ENCODE data around the gene PPP1R13B.
A peak's percentile ranks its signal among the peaks of the same experiment; 100 is the strongest.

PPP1R13B gene

DNA sequence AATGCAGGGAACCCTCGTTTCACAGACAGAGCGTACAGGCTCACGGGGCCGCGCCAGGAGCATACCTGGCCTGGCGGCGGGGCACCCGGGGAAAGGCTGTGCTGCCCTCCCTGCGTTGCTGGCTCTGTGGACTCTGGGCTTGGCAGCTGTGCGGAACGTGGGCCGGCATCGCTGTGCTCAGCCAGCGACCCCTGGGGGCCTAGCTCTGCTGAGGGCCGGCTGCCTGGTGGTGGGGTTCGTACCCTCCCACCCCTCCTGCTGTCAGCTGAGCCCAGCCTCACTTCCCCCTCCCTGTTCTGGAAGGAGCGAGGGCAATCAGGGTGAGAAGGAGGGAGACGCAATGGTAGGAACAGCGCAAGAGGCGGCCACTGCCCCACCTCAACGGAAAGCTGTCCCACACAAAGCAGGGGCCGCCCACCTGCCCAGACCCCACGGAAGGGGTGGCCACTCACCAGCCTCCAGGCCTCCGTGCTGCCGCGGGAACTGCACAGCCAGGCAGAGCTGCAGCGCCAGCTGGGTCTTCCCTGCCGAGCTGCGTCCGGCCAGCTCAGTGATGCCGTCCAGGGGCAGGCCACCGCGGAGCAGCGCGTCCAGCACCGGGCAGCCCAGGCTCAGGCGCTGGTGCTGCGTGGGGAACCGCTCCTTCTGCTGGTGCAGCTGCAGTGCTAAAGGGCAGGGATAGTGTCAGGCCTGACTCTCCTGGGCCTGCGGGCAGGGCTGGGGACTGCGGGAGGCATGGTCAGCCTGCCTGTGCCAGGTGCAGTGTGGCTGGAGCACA is 140.6 kb downstream of the PPP1R13B start:
- peaks cover 35% of the 10 kb centered on the region for H3K4me1 Mint-ChIP-seq (ENCODE audit: low read depth)
- intact Hi-C loops (cut with micrococcal nuclease): no loop called here
- H3K27ac Mint-ChIP-seq: no peak overlapping the region

DNA sequence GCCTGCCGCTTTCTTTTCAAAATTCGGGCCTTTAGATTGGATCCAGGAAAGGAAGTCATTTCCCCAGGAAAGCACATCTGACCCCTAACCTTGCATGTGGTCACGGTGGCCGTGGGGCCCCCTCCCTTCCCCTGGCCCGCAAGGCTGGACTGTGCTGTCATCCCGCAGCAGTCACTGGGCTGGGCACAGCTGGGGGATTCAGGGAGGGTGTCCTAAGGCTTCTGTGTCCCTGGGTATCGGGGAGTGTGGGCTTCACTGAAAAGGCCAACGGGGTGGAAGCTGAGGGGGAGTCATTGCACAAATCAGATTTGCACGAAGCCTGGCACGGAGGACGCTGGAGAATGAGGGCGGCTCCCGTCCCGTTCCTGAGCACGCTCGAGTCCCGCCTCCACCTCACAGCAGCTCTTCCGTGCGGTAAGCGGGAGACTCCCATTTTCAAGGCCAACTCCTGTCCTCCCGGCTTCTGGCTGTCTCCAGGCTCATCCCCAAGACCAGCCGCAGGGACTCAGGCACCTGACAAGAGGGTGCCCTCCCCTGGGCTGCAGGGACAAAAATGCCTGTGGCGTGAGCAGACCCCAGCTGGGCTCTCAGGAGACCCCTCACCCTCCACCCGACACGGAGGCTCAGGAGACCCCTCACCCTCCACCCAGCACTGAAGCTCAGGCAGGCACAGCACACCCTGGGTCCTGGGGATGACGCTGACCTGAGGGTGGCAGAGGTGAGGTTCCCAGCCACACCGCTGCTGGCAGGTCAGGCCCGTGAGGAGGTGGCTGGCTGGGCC is 141.7 kb downstream of the PPP1R13B start:
- Mint-ChIP-seq H3K9me3 (no peaks in the 10 kb centered on the region), H3K27ac (no peak overlapping the region), H3K27me3 (no peaks in the 10 kb centered on the region), H3K4me3 (no peak overlapping the region), H3K4me1 (ENCODE audit: low read depth) (peaks cover 39% of the 10 kb centered on the region), H3K36me3 (ENCODE audit: low read depth) (peaks cover 95% of the 10 kb centered on the region)
- intact Hi-C loops (cut with micrococcal nuclease): no loop called here

More for the DNA sequence above, 140.6 kb downstream of the PPP1R13B start:
- H3K27me3 Mint-ChIP-seq: no peaks in the 10 kb centered on the region
- no peak overlapping the region for H3K4me3 Mint-ChIP-seq
- no peaks in the 10 kb centered on the region for H3K9me3 Mint-ChIP-seq
- H3K36me3 Mint-ChIP-seq (ENCODE audit: low read depth): peaks cover 84% of the 10 kb centered on the region

GRCh38 chr14:103705118-103705503 is 142.3 kb downstream of the PPP1R13B start:
- H3K27ac Mint-ChIP-seq: peak overlapping the region; percentile 19
- H3K4me3 Mint-ChIP-seq: no peak overlapping the region
- intact Hi-C loops (cut with micrococcal nuclease): no loop called here
- no peaks in the 10 kb centered on the region for H3K9me3 Mint-ChIP-seq
- no peaks in the 10 kb centered on the region for H3K27me3 Mint-ChIP-seq
- H3K36me3 Mint-ChIP-seq (ENCODE audit: low read depth): peaks cover 100% of the 10 kb centered on the region
- peaks cover 39% of the 10 kb centered on the region for H3K4me1 Mint-ChIP-seq (ENCODE audit: low read depth)

DNA sequence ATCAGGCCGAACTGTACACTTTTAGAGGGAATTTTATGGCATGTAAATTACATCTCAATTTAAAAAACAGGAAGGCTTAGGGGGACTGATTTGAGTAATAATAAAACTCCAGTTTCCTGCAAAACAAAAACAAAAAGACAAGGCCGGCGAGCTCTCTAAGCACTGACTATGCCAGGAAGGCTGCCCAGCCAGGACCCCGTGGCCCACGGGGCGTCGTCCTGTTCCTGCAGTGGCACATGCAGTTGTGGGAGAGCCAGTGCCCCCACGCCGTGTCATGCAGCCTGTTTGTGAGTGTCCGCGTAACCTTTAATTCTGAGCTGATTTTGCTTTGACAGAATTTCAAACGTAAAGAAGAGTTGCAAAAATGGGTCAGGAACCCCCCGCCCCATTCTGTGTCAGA is 142.7 kb downstream of the PPP1R13B start:
- Mint-ChIP-seq H3K27me3 (no peaks in the 10 kb centered on the region), H3K9me3 (no peaks in the 10 kb centered on the region), H3K27ac (peak overlapping the region; percentile 19), H3K36me3 (ENCODE audit: low read depth) (peaks cover 100% of the 10 kb centered on the region), H3K4me3 (no peak overlapping the region), H3K4me1 (ENCODE audit: low read depth) (peaks cover 42% of the 10 kb centered on the region)
- intact Hi-C loops (cut with micrococcal nuclease): no loop called here

DNA sequence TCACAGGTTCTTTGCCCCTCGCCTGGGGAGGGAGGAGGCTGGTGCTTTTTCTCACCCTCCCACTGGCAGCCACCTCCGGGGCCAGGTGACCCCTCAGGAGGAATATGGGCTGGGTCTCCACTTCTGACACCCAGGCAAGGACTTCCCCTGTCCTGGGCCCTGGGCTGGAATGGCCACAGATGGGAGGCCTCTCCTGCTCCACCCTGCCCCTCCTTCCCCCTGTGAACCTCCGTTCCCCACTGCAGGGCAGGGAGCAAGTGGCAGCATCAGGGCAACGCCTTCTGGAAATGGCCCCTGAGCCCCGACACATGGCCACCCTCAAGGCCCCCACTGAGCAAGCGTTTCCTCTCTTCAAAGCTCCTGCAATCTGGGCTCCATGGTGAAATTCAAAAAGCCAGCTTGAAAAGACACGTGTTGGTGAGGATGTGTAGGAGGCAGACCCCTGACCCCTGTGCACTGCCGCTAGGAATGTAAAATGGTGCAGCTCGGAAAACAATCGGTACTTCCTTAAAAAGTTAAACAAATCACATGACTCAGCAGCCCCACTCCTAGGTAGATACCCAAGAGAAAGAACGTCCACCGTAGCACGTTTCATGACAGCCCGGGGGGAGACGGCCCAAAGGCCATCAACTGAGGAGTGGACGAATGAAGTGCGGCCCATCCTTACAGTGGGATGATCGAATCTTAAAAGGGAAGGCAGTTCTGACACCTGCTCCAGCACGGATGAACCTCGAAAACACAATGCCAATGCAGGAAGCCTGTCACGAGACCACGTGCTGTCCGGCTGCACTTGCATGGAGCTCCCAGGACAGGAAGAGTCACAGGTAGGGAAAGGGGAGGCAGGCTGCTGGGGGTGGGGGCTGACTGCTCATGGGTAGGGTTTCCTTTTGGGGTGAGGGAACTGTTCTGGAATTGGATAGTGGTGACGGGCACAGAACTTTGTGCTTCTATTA is 143.7 kb downstream of the PPP1R13B start:
- Mint-ChIP-seq H3K36me3 (ENCODE audit: low read depth) (peaks cover 100% of the 10 kb centered on the region), H3K4me1 (ENCODE audit: low read depth) (peaks cover 43% of the 10 kb centered on the region), H3K9me3 (no peaks in the 10 kb centered on the region), H3K4me3 (no peak overlapping the region), H3K27ac (peak overlapping the region; percentile 42), H3K27me3 (no peaks in the 10 kb centered on the region)
- intact Hi-C loops (cut with micrococcal nuclease): no loop called here

- no peaks in the 10 kb centered on the region for H3K9me3 Mint-ChIP-seq
- peaks cover 100% of the 10 kb centered on the region for H3K36me3 Mint-ChIP-seq (ENCODE audit: low read depth)
- H3K4me1 Mint-ChIP-seq (ENCODE audit: low read depth): peaks cover 43% of the 10 kb centered on the region
- no peak overlapping the region for H3K4me3 Mint-ChIP-seq
- H3K27me3 Mint-ChIP-seq: no peaks in the 10 kb centered on the region
- peak overlapping the region; percentile 28 for H3K27ac Mint-ChIP-seq
- intact Hi-C loops (cut with micrococcal nuclease): no loop called here
Observed at GRCh38 chr14:103702497-103703432, 144.6 kb downstream of the PPP1R13B start.

GRCh38 chr14:103702095-103702494 is 145.3 kb downstream of the PPP1R13B start:
- intact Hi-C loops (cut with micrococcal nuclease): no loop called here

GRCh38 chr14:103700753-103701490 is 146.5 kb downstream of the PPP1R13B start:
- Mint-ChIP-seq H3K27me3 (no peaks in the 10 kb centered on the region), H3K4me3 (no peak overlapping the region), H3K4me1 (ENCODE audit: low read depth) (peaks cover 53% of the 10 kb centered on the region), H3K27ac (no peak overlapping the region), H3K9me3 (no peaks in the 10 kb centered on the region), H3K36me3 (ENCODE audit: low read depth) (peaks cover 100% of the 10 kb centered on the region)
- intact Hi-C loops (cut with micrococcal nuclease): no loop called here

More at GRCh38 chr14:103702095-103702494, 145.3 kb downstream of the PPP1R13B start:
- no peak overlapping the region for H3K27ac Mint-ChIP-seq
- no peaks in the 10 kb centered on the region for H3K27me3 Mint-ChIP-seq
- H3K4me1 Mint-ChIP-seq (ENCODE audit: low read depth): peaks cover 43% of the 10 kb centered on the region
- no peaks in the 10 kb centered on the region for H3K9me3 Mint-ChIP-seq
- no peak overlapping the region for H3K4me3 Mint-ChIP-seq
- H3K36me3 Mint-ChIP-seq (ENCODE audit: low read depth): peaks cover 100% of the 10 kb centered on the region

DNA sequence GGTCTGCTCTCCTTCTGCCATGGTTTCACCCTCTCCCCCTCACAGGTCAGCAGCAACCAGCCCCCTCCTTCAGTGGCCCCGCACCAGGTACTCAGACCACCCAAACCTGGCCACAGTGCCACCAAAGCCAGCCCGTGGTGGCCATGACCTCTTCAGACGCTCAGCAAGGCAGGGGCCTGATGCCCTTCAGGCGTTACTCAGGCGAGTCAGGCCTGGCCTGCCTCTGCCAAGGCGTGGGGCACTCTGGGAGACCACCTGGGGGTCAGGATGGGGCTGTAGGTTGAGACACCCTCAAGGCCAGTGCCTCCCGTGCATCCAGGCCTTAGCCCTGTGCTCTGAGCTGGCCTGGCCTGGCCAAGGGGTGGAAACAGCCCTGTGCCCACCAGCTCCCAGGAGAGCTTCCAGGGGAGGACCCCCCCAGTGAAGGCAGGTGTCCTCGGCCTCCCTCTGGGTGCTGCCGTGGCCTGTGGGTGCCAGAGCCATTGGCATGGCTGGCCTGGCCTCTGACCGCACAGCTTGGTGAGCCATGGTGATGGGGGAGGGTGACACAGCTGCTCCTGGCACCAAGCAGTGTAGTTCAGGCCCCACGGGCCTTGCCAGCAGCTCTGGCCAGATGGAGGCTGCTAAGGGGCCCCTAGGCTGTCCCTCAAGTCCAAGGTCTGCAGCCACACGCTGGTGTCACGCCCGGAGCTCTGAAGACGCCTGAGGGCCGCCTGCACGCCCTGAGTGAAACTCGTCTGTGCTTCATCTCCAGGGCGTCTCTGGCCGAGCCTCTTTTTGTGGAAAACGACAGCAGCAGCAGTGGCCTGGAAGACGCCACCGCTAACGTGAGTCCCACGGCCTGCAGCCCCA is 147.2 kb downstream of the PPP1R13B start:
- Mint-ChIP-seq H3K27me3 (no peaks in the 10 kb centered on the region), H3K27ac (peak overlapping the region; percentile 42), H3K9me3 (no peaks in the 10 kb centered on the region), H3K4me1 (ENCODE audit: low read depth) (peaks cover 51% of the 10 kb centered on the region), H3K36me3 (ENCODE audit: low read depth) (peaks cover 100% of the 10 kb centered on the region), H3K4me3 (no peak overlapping the region)
- intact Hi-C loops (cut with micrococcal nuclease): no loop called here

- Mint-ChIP-seq H3K4me1 (ENCODE audit: low read depth) (peaks cover 42% of the 10 kb centered on the region), H3K36me3 (ENCODE audit: low read depth) (peaks cover 100% of the 10 kb centered on the region), H3K4me3 (no peak overlapping the region)
Observed at GRCh38 chr14:103699261-103699661, 148.1 kb downstream of the PPP1R13B start.

DNA sequence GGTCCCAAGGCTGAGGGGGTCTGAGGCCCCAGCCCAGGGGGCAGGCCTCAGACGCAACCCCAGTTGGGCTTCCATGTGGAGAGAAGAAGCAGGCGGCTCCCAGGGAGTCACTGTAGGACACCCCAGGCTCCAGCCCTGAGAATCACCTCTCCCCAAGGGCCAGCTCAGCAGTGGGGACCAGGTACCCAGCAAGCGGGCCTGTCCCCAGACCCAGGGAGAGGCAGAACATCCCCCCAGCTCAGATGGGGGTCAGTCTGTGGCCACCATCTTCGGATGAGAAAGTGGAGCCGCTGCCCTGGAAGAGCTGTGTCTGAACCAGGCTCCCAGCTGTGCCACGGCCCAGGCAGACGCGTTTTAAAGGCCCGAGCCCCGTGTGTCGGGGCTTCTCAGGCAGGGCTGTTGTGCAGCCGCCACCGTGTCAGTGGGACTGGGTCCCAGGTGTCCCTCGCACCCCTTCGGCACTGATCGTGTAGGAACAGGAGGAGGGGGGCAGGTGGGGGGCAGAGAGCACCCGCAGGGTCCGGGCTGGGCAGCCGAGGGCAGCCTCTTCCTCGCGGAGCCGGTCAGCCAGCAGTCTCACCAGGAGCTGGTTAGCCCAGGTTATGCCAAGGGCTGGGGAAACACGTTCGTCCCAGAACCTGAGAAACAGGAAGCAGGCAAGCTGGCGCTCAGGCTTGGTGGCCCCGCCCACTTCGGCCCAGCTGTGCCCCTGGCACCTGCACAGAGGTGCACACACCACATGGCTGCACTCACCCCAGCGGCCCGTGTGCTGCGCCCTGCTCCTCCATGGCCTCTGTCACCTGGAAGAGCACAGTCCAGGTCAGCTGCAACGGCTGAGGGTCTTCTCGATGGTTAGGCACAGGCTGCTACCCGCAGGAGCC is 148.8 kb downstream of the PPP1R13B start:
- Mint-ChIP-seq H3K4me1 (ENCODE audit: low read depth) (peaks cover 36% of the 10 kb centered on the region), H3K27me3 (no peaks in the 10 kb centered on the region), H3K9me3 (no peaks in the 10 kb centered on the region), H3K36me3 (ENCODE audit: low read depth) (peaks cover 100% of the 10 kb centered on the region), H3K4me3 (no peak overlapping the region), H3K27ac (no peak overlapping the region)
- intact Hi-C loops (cut with micrococcal nuclease): no loop called here

More at GRCh38 chr14:103699261-103699661, 148.1 kb downstream of the PPP1R13B start:
- Mint-ChIP-seq H3K27ac (peak overlapping the region; percentile 42), H3K9me3 (no peaks in the 10 kb centered on the region), H3K27me3 (no peaks in the 10 kb centered on the region)
- intact Hi-C loops (cut with micrococcal nuclease): no loop called here
